RPMI8226 (cell line): ENCODE data around the gene RFTN1.
A peak's percentile ranks its signal among the peaks of the same experiment; 100 is the strongest.

Experiments used
- DNase-seq: peaks from one replicate; pipeline ENCODE4 v3.0.0-alpha.2; 2015

RFTN1 gene

GRCh38 chr3:16399473-16399872, 114.0 kb downstream of the RFTN1 start:
- DNase-seq: peak; percentile 8

GRCh38 chr3:16398648-16399047, 114.9 kb downstream of the RFTN1 start:
- no peak for DNase-seq

GRCh38 chr3:16396202-16396601, 117.3 kb downstream of the RFTN1 start:
- no peak for DNase-seq

GRCh38 chr3:16395212-16395611, 118.3 kb downstream of the RFTN1 start:
- DNase-seq: no peak

- DNase-seq: no peak
Observed at GRCh38 chr3:16394639-16395038, 118.9 kb downstream of the RFTN1 start.

GRCh38 chr3:16392717-16393116, 120.8 kb downstream of the RFTN1 start:
- DNase-seq: no peak

GRCh38 chr3:16392065-16392464, 121.4 kb downstream of the RFTN1 start:
- DNase-seq: no peak

- DNase-seq: no peak
Observed at GRCh38 chr3:16390581-16390980, 122.9 kb downstream of the RFTN1 start.

- no peak for DNase-seq
Observed at GRCh38 chr3:16388850-16389441, 124.6 kb downstream of the RFTN1 start.

GRCh38 chr3:16386561-16386960, 126.9 kb downstream of the RFTN1 start:
- no peak for DNase-seq

- DNase-seq: no peak
Observed at GRCh38 chr3:16385151-16385550, 128.3 kb downstream of the RFTN1 start.

GRCh38 chr3:16383864-16384263, 129.6 kb downstream of the RFTN1 start:
- no peak for DNase-seq

- DNase-seq: no peak
Observed at GRCh38 chr3:16382845-16383244, 130.7 kb downstream of the RFTN1 start.

- no peak for DNase-seq
Observed at GRCh38 chr3:16381426-16381825, 132.1 kb downstream of the RFTN1 start.

- DNase-seq: no peak
Observed at GRCh38 chr3:16380421-16380820, 133.1 kb downstream of the RFTN1 start.

- DNase-seq: no peak
Observed at GRCh38 chr3:16379838-16380237, 133.7 kb downstream of the RFTN1 start.

- DNase-seq: no peak
Observed at GRCh38 chr3:16378920-16379319, 134.6 kb downstream of the RFTN1 start.

- DNase-seq: no peak
Observed at GRCh38 chr3:16378415-16378814, 135.1 kb downstream of the RFTN1 start.

GRCh38 chr3:16377847-16378302, 135.6 kb downstream of the RFTN1 start:
- DNase-seq: no peak

GRCh38 chr3:16377196-16377595, 136.3 kb downstream of the RFTN1 start:
- DNase-seq: no peak

GRCh38 chr3:16375891-16376290, 137.6 kb downstream of the RFTN1 start:
- DNase-seq: no peak

- DNase-seq: no peak
Observed at GRCh38 chr3:16374935-16375245, 138.6 kb downstream of the RFTN1 start.

- DNase-seq: no peak
Observed at GRCh38 chr3:16374047-16374934, 139.2 kb downstream of the RFTN1 start.

GRCh38 chr3:16373341-16373946, 140.1 kb downstream of the RFTN1 start:
- no peak for DNase-seq
